ENCODE data around the gene CNBD2.
"Not testable (repeated sequence)": the region's sequence is repeated elsewhere in the genome, so short reads cannot be mapped to it uniquely, and the experiment has no call there.

The CNBD2 gene

DNA sequence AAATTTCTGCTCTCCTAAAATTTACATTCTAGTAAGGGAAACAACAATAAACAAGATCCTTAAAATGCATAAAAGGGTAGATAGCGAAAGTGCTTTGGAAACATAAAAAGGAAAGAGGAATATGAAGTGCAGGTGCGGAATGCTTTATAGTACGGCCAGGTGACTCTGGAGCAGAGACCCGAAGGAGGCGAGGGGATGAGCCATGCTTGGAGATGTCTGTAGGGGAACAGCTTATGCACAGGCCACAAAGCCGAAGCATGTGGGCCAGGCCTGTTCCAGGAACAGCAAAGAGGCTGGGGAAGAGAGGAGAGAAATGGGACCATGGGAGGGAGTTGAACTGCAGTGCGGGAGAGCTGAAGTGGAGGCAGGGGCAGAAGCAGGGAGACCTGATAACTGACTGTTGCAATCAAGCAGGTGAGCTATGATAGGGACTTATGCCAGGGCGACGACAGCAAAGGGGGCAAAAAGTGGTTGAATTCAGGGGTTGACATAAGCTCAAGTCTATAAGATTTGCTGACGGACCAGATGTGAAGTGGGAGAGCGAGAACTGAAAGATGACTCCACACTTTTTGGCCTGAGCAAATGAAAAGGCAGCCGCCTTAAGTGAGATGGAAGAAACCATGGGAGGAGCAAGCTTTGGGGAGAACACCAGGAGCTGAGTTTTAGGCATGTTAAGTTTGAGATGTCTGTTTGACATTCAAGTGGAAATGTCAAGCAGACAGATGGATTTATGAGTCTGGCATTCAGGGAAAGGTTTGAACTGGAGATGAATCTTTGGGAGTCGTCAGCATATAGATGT lies 83.1 kb downstream of the CNBD2 start:
- no peak for TF ChIP-seq CTCF (IDR thresholded peaks at IDR 0.05)
- Histone ChIP-seq H3K36me3 (peaks cover 0 to 8% (median 5%) of the 10 kb centered on the region in 3 donors), H3K27ac (peak overlapping the region; percentile 97 to 98), H3K9me3 (no peaks in the 10 kb centered on the region), H3K4me3 (peak overlapping the region; percentile 88 to 94), H3K4me1 (peaks cover 0 to 30% (median 6%) of the 10 kb centered on the region in 4 donors), H3K27me3 (no peaks in the 10 kb centered on the region)
- DNase-seq, result no peak
- intact Hi-C loops (cut with DNase I; ENCODE audit: low total_unique reads), result no loop called here

DNA sequence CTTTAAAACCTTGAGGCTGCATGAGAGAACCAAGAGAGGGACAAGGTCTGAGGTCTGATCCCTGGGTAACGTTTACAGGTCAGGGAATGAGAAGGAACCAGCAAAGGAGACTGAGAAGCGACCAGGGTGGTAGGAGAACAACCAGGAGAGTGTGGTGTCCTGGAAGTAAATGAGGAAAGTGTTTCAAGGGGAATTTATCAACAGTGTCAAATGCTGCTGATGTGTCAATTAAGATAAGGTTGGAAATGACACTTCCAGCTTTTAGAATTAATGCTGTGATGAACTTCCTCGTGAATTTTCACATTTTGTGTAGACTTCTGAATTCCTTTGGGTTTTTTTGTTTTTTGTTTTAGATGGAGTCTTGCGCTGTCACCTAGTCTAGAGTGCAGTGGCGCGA lies 83.7 kb downstream of the CNBD2 start:
- Histone ChIP-seq H3K27ac (no peak overlapping the region), H3K36me3 (peaks cover 0 to 4% (median under 1%) of the 10 kb centered on the region in 3 donors), H3K4me3 (no peak overlapping the region), H3K27me3 (no peaks in the 10 kb centered on the region), H3K9me3 (no peaks in the 10 kb centered on the region), H3K4me1 (peaks cover 0 to 24% (median 4%) of the 10 kb centered on the region in 4 donors)
- TF ChIP-seq CTCF (IDR thresholded peaks at IDR 0.05), result no peak
- intact Hi-C loops (cut with DNase I; ENCODE audit: low total_unique reads), result no loop called here
- no peak for DNase-seq

GRCh38 chr20:36053863-36054518 lies 85.6 kb downstream of the CNBD2 start:
- H3K4me1 ChIP-seq; H3K27me3 ChIP-seq; H3K9me3 ChIP-seq; H3K27ac ChIP-seq; H3K36me3 ChIP-seq; H3K4me3 ChIP-seq; intact Hi-C loops (cut with DNase I; ENCODE audit: low total_unique reads); DNase-seq: not testable (repeated sequence)

DNA sequence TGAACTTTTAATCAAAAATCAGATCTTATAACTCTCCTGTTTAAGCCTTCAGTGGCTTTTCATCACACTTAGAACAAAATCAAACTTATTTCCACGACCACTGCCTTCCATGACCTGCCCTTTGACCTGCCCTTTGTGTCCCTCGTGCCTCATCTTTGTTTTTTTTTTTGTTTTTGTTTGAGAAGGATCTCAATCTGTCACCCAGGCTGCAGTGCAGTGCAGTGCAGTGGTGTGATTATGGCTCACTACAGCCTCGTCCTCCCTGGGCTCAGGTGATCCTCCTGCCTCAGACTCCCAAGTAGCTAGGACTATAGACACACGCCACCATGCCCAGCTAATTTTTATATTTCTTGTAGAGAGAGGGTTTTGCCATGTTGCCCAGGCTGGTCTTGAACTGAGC lies 86.8 kb downstream of the CNBD2 start:
- H3K36me3 ChIP-seq, result no peaks in the 10 kb centered on the region
- no peaks in the 10 kb centered on the region for H3K9me3 ChIP-seq
- H3K27ac ChIP-seq, result no peak overlapping the region
- intact Hi-C loops (cut with DNase I; ENCODE audit: low total_unique reads), result no loop called here
- no peak overlapping the region for H3K4me3 ChIP-seq
- no peak for DNase-seq
- no peaks in the 10 kb centered on the region for H3K27me3 ChIP-seq
- no peak for TF ChIP-seq CTCF (IDR thresholded peaks at IDR 0.05)
- peaks cover 0 to 6% (median 3%) of the 10 kb centered on the region in 4 donors for H3K4me1 ChIP-seq

GRCh38 chr20:36060676-36061075 lies 92.3 kb downstream of the CNBD2 start:
- TF ChIP-seq CTCF (IDR thresholded peaks at IDR 0.05), result no peak
- Histone ChIP-seq H3K27me3 (no peaks in the 10 kb centered on the region), H3K9me3 (no peaks in the 10 kb centered on the region), H3K4me1 (peaks cover 0 to 14% (median 5%) of the 10 kb centered on the region in 4 donors), H3K4me3 (no peak overlapping the region), H3K27ac (no peak overlapping the region), H3K36me3 (no peaks in the 10 kb centered on the region)
- intact Hi-C loops (cut with DNase I; ENCODE audit: low total_unique reads), result no loop called here
- no peak for DNase-seq

- no peak overlapping the region for H3K4me3 ChIP-seq
- H3K27ac ChIP-seq, result no peak overlapping the region
- H3K36me3 ChIP-seq, result no peaks in the 10 kb centered on the region
- no peak for TF ChIP-seq CTCF (IDR thresholded peaks at IDR 0.05)
- H3K9me3 ChIP-seq, result no peaks in the 10 kb centered on the region
- no peaks in the 10 kb centered on the region for H3K27me3 ChIP-seq
- DNase-seq, result no peak
- H3K4me1 ChIP-seq, result peaks cover 0 to 16% (median 5%) of the 10 kb centered on the region in 4 donors
- intact Hi-C loops (cut with DNase I; ENCODE audit: low total_unique reads), result no loop called here
Observed at GRCh38 chr20:36061754-36062153, 93.4 kb downstream of the CNBD2 start.
